ENCODE results near the gene CHPF2.
A peak's percentile ranks its signal among the peaks of the same experiment; 100 is the strongest.

The CHPF2 gene

GRCh38 chr7:151232091-151232916 is at the start of gene CHPF2:
Gene CHPF2 (plus strand): TSS chr7:151232483. CDS start chr7:151234012, 1,529 bp downstream.
- DNase-seq = peak; percentile 87 to 93 (median 89)

GRCh38 chr7:151185762-151186639 is 46.3 kb upstream of the CHPF2 start:
- no peak for DNase-seq

GRCh38 chr7:151186640-151187408 is 45.5 kb upstream of the CHPF2 start, which contains the start of gene ASB10:
Gene ASB10 (minus strand): TSS chr7:151187250. CDS start chr7:151187130, 120 bp downstream.
- no peak for DNase-seq

- DNase-seq = no peak
These were observed 44.7 kb upstream of the CHPF2 start for GRCh38 chr7:151187409-151188251.

GRCh38 chr7:151188252-151188542 is 44.1 kb upstream of the CHPF2 start:
- no peak for DNase-seq

- DNase-seq = no peak
These were observed 43.2 kb upstream of the CHPF2 start for GRCh38 chr7:151189038-151189437.

GRCh38 chr7:151191544-151191943 is 40.7 kb upstream of the CHPF2 start:
- DNase-seq = no peak

- DNase-seq = no peak
These were observed 40.2 kb upstream of the CHPF2 start for GRCh38 chr7:151192002-151192539.

GRCh38 chr7:151193203-151193978 is 38.9 kb upstream of the CHPF2 start:
- no peak for DNase-seq

GRCh38 chr7:151194188-151194587 is 38.1 kb upstream of the CHPF2 start:
- DNase-seq = no peak

GRCh38 chr7:151195616-151196450 is 36.5 kb upstream of the CHPF2 start:
- no peak for DNase-seq

- no peak for DNase-seq
These were observed 34.4 kb upstream of the CHPF2 start for GRCh38 chr7:151197932-151198331.

- DNase-seq = peak in 2 of 3 experiments; percentile 37
These were observed 33.1 kb upstream of the CHPF2 start for GRCh38 chr7:151198945-151199848.

GRCh38 chr7:151201344-151201743 is 30.9 kb upstream of the CHPF2 start:
- no peak for DNase-seq

- DNase-seq = no peak
These were observed 30.5 kb upstream of the CHPF2 start for GRCh38 chr7:151201751-151202150.

- DNase-seq = no peak
These were observed 29.4 kb upstream of the CHPF2 start for GRCh38 chr7:151202836-151203235.

GRCh38 chr7:151204383-151205032 is 27.8 kb upstream of the CHPF2 start:
- peak in 1 of 3 experiments; percentile 20 for DNase-seq

GRCh38 chr7:151205730-151206129 is 26.6 kb upstream of the CHPF2 start:
- DNase-seq = no peak

All from NCI-H1417 (cell line).